ENCODE results near the gene AKAP8.
A peak's percentile ranks its signal among the peaks of the same experiment; 100 is the strongest.
"Not testable (repeated sequence)": the region's sequence is repeated elsewhere in the genome, so short reads cannot be mapped to it uniquely, and the experiment has no call there.

The AKAP8 gene

GRCh38 chr19:15372470-15372869 lies 7.1 kb downstream of the AKAP8 start:
- no peak for DNase-seq

DNA sequence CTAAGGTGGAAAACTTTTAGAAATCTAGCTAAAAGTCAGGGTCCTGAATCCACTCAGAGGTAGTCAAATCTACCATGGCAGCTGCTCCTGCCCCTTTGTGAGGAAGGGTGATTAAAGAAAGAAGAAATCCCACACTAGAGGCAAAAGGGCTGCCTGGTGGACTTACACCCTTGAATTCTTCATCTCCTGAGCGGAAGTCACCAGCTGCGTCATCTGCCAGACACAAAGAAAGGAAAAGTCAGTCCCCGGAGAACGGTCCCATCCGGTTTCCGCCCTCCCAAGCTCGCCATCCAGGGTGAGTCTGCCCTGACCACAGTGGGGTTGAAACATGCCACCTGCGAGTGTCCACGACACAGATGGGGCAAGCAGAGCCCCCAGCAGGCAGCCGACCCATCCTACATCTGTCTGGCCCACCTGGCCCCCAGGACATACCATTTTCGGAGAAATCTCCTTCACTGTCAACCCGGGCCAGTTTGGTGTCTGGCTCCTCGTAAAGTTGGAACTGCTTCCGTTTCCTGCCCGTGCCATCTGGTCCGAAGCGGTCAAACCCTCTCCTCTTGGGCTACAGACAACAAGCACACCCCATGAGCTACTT lies 7.7 kb downstream of the AKAP8 start:
- no peak for DNase-seq

DNA sequence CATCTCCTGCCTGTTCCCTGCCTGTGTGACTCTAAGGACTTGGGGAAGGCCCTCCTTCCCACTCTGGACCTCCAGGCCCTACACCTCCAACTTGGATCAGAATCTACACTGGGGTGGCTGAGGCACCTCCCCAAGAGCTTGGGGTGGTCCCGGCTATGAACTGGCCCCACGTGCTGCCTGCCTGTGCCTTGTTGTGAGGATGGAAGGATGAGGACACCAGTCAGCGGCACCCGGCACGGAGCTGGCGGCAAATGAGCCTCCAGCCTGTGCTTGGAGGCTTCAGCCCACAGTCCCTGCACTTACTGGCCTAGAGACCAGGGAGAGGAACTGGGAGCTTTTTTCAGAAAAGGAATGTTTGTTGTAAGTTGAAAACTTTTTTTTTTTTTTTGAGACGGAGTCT lies 8.5 kb downstream of the AKAP8 start:
- DNase-seq, result no peak

- no peak for DNase-seq
These were observed 10.0 kb downstream of the AKAP8 start for GRCh38 chr19:15369594-15369891.

DNA sequence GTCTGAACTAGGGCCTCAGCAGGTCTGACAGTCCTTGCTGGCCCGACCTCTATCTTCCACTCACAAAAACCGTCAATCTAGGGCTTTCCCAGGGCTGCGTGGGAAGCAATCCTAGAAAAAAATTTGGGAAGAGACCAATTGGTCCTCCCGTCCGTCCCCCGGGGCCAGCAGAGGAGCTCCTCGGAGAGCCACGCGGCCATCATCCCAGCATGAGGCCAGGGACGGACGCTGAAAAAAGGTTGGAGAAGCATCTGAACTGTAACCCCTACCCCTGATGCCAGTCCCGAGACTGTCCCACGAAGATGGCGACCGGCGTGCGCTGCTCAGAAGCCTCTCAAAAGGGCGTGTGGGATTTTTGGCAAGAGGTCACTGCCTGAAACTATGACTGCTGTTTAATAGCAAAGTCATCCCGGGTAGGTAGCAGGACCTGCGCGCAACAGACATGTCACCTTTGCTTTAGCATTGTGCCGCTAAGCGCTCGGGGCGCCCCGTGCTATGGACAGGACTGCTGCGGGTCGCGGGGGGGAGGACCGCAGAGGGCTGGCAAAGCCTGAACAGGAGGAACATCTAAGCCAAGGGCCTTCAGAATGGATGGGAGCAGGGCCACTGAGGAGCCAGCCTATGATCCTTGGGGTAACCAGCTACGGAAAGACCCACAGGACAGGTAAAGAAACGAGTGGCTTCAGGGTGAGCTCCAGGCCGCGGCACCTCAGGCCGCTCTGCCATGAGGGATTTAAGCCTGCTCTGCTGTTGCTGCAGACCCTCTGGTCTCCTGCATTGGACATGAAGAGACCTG lies 10.6 kb downstream of the AKAP8 start:
- no peak for DNase-seq

DNA sequence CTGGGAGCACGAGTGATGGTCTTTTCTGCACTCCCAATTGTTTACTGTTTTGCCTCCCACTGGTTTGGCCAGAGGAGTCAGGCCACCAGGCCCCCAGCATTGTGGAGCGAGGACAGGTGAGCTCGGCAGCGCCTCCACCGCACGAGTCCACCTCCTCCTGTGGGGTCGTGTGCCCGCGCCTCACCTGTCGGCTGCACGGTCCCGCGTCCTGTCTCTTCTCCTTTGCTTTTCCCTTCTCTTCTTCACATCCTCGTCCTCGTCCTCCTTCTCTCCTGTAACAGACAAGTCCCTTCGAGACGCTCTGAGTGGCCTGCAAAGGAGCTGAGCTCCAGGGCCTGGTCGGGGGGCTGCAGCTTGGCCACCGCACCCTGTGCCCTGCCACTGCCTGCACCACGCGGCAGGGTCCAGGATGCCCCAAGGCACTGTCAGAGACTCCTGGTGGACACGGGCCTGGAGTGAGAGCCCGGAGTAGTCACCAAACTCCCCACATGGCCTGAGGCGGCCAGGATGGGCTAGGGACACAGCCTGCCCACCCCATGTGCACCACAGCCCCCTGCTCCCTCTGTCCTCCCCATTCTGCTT lies 11.4 kb downstream of the AKAP8 start:
- DNase-seq, result no peak

DNA sequence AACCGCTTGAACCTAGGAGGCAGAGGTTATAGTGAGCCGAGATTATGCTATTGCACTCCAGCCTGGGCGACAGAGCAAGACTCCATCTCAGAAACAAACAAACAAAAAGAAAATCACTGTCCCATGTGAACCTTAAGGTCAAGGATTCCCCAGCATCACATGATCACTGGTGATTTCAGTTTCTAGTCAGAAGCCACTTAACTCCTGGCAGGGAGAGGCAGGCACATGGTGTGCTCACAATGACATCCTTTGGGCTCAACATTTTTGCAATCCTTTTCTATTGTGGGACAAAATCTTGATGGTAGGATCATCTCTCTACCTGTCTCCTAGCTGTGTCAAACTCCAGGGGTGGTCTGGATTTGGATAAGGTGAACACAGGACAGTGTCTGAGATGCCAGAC lies 12.1 kb downstream of the AKAP8 start:
- DNase-seq, result no peak

GRCh38 chr19:15365264-15365663 lies 14.3 kb downstream of the AKAP8 start:
- no peak for DNase-seq

DNA sequence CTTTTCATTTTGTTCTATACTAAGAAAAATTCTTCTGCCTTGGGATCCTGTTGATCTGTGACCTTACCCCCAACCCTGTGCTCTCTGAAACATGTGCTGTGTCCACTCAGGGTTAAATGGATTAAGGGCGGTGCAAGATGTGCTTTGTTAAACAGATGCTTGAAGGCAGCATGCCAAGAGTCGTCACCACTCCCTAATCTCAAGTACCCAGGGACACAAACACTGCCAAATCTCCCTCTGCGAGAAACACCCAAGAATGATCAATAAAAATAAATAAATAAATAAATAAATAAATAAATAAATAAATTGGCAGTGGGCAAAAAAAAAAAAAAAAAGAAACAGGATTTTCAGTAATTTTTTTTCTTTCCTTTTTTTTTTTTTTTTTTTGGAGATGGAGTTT lies 15.8 kb downstream of the AKAP8 start:
- not testable (repeated sequence) for DNase-seq

DNA sequence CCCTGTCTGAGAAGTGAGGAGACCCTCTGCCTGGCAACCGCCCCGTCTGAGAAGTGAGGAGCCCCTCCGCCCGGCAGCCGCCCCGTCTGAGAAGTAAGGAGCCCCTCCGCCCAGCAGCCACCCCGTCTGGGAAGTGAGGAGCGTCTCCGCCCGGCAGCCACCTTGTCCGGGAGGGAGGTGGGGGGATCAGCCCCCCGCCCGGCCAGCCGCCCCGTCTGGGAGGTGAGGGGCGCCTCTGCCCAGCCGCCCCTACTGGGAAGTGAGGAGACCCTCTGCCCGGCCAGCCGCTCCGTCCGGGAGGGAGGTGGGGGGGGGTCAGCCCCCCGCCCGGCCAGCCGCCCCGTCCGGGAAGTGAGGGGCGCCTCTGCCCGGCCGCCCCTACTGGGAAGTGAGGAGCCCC lies 16.5 kb downstream of the AKAP8 start:
- not testable (repeated sequence) for DNase-seq

- not testable (repeated sequence) for DNase-seq
These were observed 19.6 kb downstream of the AKAP8 start for GRCh38 chr19:15360015-15360414.

DNA sequence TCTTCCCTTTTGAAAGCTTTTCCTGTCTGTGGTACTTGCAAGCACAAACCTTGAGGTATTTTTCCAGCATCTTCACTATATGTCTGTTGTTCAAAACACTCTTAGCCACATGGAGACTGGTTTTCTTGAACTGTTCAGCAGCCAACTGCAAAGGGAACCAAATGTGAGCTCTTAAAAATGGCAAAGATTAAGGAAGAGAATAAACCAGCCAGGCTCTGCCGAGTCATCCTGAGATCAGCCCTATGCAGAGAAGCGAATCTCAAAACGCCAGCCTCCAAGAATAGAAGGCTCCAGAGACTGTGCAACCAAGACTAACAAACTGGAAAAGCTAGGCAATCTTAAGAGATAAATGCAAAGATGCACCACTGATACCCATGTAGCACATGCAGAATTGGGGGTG lies 20.7 kb downstream of the AKAP8 start:
- no peak for DNase-seq

DNA sequence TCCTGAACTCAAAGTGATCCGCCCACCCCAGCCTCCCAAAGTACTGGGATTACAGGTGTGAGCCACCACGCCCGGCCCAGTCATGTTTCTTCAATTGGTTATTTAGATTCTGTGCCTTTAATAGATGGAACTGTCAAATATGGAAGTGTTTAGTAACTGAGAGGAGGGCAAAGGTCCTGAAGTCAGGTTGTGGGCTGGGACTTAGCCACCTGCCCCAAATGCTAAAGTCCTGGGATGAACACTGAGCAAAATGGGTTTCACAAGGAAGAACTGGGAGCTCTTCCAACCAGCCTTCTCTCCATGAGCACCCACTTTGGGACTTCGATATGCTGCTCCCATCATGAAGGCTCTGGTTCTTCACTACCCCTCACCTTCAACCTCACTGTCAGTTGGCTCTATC lies 21.7 kb downstream of the AKAP8 start:
- no peak for DNase-seq

DNA sequence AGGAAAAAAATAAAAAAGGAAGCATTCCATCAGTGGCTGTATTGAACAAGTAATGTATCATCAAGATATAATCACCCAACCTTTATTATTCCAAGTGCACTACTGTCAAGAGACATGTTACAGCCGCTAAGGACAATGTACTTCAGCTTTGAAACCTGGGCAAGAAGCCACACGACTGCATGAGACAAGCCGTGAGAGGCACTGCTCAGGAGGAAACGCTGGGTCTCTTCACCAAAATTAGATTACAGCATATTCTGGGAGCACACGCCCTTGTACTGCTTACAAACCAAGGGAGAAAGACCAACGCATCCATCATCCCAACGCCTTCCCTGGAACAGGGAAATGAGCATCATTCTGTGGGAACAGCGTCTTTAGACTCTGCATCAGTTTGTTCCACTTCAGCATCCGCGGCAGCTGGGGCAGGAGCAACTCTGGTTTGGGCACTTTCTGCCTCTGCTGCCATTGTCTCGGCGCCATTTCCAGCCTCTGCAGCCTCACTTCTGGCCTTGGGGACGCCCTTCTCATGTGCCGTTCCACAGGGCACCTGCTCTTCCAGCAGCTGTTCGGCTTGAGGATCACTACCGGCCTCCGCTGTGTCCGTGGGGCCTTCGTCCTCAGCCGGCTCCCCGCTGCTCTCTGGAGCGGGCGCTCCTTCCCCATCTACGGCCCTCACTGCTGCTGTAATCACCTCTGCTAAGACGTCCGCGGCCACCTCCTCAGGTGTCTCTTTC lies 24.9 kb downstream of the AKAP8 start:
- no peak for DNase-seq

GRCh38 chr19:15353908-15354307 lies 25.7 kb downstream of the AKAP8 start:
- DNase-seq, result no peak

- not testable (repeated sequence) for DNase-seq
These were observed 27.1 kb downstream of the AKAP8 start for GRCh38 chr19:15352535-15352934.

DNA sequence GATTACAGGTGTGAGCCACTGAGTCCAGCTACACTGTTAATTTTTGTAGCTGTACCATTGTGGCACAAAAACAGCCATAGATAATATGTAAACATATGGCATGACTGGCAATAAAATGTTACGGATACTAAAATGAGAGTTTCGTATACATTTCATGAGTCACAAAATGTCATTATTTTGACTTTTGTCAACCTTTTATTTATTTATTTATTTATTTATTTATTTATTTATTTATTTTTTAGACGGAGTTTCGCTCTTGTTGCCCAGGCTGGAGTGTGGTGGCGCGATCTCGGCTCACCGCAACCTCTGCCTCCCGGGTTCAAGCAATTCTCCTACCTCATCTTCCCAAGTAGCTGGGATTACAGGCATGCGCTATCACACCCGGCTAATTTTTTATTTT lies 38.3 kb downstream of the AKAP8 start:
- not testable (repeated sequence) for DNase-seq

DNA sequence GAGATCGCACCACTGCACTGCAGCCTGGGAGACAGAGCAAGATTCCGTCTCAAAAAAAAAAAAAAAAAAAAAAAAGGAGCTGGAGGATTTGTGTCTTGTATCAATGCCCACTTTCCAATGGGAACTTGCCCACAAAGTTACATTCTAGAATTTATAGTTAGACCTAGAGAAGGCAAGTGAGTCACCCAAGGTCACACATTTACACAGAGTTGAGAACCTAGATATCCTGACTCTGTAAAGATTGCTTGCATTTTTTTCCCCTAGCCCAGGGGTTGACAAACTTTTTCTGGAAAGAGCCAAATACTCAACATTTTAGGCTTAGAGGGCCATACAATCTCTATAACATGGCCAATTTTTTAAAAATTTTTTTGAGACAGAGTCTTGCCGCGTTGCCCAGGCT lies 39.5 kb downstream of the AKAP8 start:
- DNase-seq, result no peak

DNA sequence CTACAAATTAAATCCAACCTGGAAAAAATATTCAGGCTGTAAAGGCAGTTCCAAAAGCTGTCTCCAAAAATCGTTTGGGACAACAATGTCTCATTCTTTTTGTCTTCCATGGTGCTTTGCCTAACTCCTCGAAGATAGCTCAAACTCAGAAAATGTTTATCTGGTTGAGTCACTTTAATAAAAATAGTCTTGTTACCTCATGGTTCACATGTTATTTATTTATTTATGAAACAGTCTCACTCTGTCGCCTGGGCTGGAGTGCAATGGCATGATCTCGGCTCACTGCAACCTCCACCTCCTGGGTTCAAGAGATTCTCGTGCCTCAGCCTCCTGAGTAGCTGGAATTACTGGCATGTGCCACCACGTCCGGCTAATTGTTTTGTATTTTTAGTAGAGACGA lies 42.4 kb downstream of the AKAP8 start:
- no peak for DNase-seq

GRCh38 chr19:15335992-15336391 lies 43.6 kb downstream of the AKAP8 start:
- not testable (repeated sequence) for DNase-seq

DNA sequence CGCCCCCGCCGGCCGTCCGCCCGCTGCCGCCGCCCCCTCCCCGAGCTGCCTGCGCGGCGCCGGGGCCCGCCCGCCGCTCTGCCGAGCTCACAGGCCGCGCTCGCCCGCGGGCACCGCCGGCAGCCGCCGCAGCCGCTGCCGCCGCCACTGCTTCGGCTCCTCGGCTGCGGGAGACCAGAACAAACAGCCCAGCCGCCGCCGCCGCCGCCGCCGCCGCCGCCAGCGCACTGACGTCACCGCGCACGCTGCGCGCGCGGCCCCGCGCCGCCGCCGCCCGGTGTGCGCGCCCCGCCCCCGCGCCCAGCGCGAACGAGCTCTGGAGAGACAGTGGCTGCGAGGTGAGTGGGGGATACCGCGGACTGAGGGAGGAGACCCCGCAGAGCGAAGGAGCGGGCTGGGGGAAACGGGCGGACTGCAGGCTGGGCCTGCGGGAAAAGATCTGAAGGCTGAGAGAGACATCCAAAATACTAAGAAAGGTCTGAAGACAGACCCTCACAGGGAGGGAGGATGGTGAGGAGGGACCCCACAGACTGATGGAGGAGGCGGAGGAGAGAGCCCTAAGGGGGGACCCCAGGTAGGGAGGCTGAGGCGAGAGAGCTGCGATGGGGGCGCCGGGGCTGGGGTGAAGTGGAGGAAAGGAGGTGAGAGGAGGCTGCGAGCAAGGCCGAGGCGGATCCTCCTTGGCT lies 47.1 kb downstream of the AKAP8 start, which contains the start of gene BRD4:
Gene BRD4, minus strand, starts transcription at position 229 of the 686 bp plus-strand sequence. CDS start 59,440 bp downstream, outside the sequence.
- DNase-seq, result peak; percentile 11

GRCh38 chr19:15331419-15332310 lies 47.9 kb downstream of the AKAP8 start:
- no peak for DNase-seq
